Epidermal melanocyte (primary cell): ENCODE results near the gene SNX20.

ENCODE experiments used
- DNase-seq: peaks from one replicate; pipeline ENCODE4 v3.0.0; 2011; ENCODE audit warnings: low spot score; ENCODE audit not compliant: insufficient read length

SNX20 gene

GRCh38 chr16:50705436-50706110, 24.5 kb upstream of the SNX20 start:
- DNase-seq: no peak

- no peak for DNase-seq
These were observed 23.1 kb upstream of the SNX20 start for GRCh38 chr16:50704245-50704644.

GRCh38 chr16:50702725-50703124, 21.6 kb upstream of the SNX20 start:
- no peak for DNase-seq

- no peak for DNase-seq
These were observed 18.4 kb upstream of the SNX20 start for GRCh38 chr16:50699326-50700159.

- no peak for DNase-seq
These were observed 17.0 kb upstream of the SNX20 start for GRCh38 chr16:50697881-50698767.

- DNase-seq: no peak
These were observed 16.3 kb upstream of the SNX20 start for GRCh38 chr16:50697421-50697715.

- DNase-seq: no peak
These were observed 15.7 kb upstream of the SNX20 start for GRCh38 chr16:50696575-50697420.

- DNase-seq: no peak
These were observed 15.0 kb upstream of the SNX20 start for GRCh38 chr16:50696126-50696525.

GRCh38 chr16:50695017-50696000, 14.2 kb upstream of the SNX20 start:
- no peak for DNase-seq

GRCh38 chr16:50694206-50694605, 13.1 kb upstream of the SNX20 start:
- DNase-seq: no peak

- DNase-seq: no peak
These were observed 12.1 kb upstream of the SNX20 start, which contains the start of gene NOD2 for GRCh38 chr16:50692999-50693781. NOD2 (plus strand) TSS chr16:50693606; CDS start chr16:50699496, 5,890 bp downstream.

GRCh38 chr16:50692644-50692998, 11.5 kb upstream of the SNX20 start:
- no peak for DNase-seq

- no peak for DNase-seq
These were observed 9.1 kb upstream of the SNX20 start for GRCh38 chr16:50690177-50690576.

GRCh38 chr16:50688867-50689266, 7.8 kb upstream of the SNX20 start:
- DNase-seq: no peak

GRCh38 chr16:50688083-50688482, 7.0 kb upstream of the SNX20 start:
- peak; percentile 63 for DNase-seq

- no peak for DNase-seq
These were observed 4.5 kb upstream of the SNX20 start for GRCh38 chr16:50685462-50686063.

GRCh38 chr16:50684823-50685461, 3.8 kb upstream of the SNX20 start:
- no peak for DNase-seq

GRCh38 chr16:50683689-50684374, 2.7 kb upstream of the SNX20 start:
- DNase-seq: no peak
